Mesendoderm (in vitro differentiated cells): ENCODE data around the gene TRIM4. TPM values are rescaled to one million over a fixed set of nuclear protein-coding genes. Genes with fewer than 3 reads are reported as not detected.

ENCODE experiments used
- DNase-seq: peaks from one replicate; pipeline ENCODE4 v3.0.0; 2013
- H2AK5ac ChIP-seq: 2 replicates; pipeline ENCODE4 v1.6.1; 2013; ENCODE audit warnings: low read length, inconsistent platforms
- H2BK120ac ChIP-seq: 2 replicates; pipeline ENCODE4 v1.6.1; 2013; ENCODE audit warnings: low read depth, mild to moderate bottlenecking, low read length, moderate library complexity, mixed read lengths
- H2BK15ac ChIP-seq: replicated peaks from 2 replicates; pipeline ENCODE4 v1.6.1; 2013; ENCODE audit warnings: low read depth, mild to moderate bottlenecking, moderate library complexity
- H2BK5ac ChIP-seq: 2 replicates; pipeline ENCODE4 v1.6.1; 2013; ENCODE audit warnings: low read length, inconsistent platforms
- H3K18ac ChIP-seq: 2 replicates; pipeline ENCODE4 v1.6.1; 2013; ENCODE audit warnings: mild to moderate bottlenecking, low read length, mixed read lengths
- H3K23ac ChIP-seq: one replicate; pipeline ENCODE4 v1.6.1; 2013; ENCODE audit warnings: low read length
- H3K27ac ChIP-seq: 2 replicates; pipeline ENCODE4 v1.5.1; 2013; ENCODE audit warnings: low read depth, mild to moderate bottlenecking, inconsistent platforms, low read length, moderate library complexity
- H3K27me3 ChIP-seq: 2 replicates; pipeline ENCODE4 v1.6.1; 2013; ENCODE audit warnings: low read length, control low read depth, mild to moderate bottlenecking, inconsistent platforms; ENCODE audit not compliant: insufficient read depth, poor library complexity
- H3K36me3 ChIP-seq: 2 replicates; pipeline ENCODE4 v1.6.1; 2013; ENCODE audit warnings: low read length, inconsistent platforms; ENCODE audit not compliant: control insufficient read depth, insufficient read depth
- H3K4ac ChIP-seq: one replicate; pipeline ENCODE4 v1.6.1; 2013; ENCODE audit warnings: low read depth, mild to moderate bottlenecking, low read length, moderate library complexity
- H3K4me1 ChIP-seq: 2 replicates; pipeline ENCODE4 v1.6.1; 2013; ENCODE audit warnings: low read depth, low read length, inconsistent platforms; ENCODE audit not compliant: control insufficient read depth
- H3K4me2 ChIP-seq: 2 replicates; pipeline ENCODE4 v1.6.1; 2013; ENCODE audit warnings: low read length
- H3K4me3 ChIP-seq: 2 replicates; pipeline ENCODE4 v1.5.1; 2013; ENCODE audit warnings: mild to moderate bottlenecking, low read length
- H3K56ac ChIP-seq: one replicate; pipeline ENCODE4 v1.6.1; 2013; ENCODE audit warnings: low read length
- H3K79me1 ChIP-seq: 2 replicates; pipeline ENCODE4 v1.6.1; 2013; ENCODE audit warnings: low read length, inconsistent platforms
- H3K79me2 ChIP-seq: 2 replicates; pipeline ENCODE4 v1.6.1; 2013; ENCODE audit warnings: mild to moderate bottlenecking, low read length; ENCODE audit not compliant: control insufficient read depth, insufficient read depth
- H3K9ac ChIP-seq: 2 replicates; pipeline ENCODE4 v1.6.1; 2013; ENCODE audit warnings: low read length, inconsistent platforms
- H4K5ac ChIP-seq: one replicate; pipeline ENCODE4 v1.6.1; 2013; ENCODE audit warnings: low read length
- H4K8ac ChIP-seq: one replicate; pipeline ENCODE4 v1.6.1; 2013; ENCODE audit warnings: low read depth, mild to moderate bottlenecking, control low read depth, low read length, moderate library complexity
- WGBS: extraction: QIAGEN DNeasy Blood & Tissue Kit; methylation state at CpG from one replicate; pipeline ENCODE4 v1.1.7; 2013; ENCODE audit warnings: low lambda C conversion rate, missing lambda C conversion rate; ENCODE audit not compliant: insufficient coverage; ENCODE audit errors: extremely low coverage; 5-methylcytosine and 5-hydroxymethylcytosine counted together
- small RNA-seq: library from polyadenylated mRNA; stranded (forward); fragments of <200 nt; extraction: miRNeasy Mini kit (QIAGEN cat#:217004); gene quantifications from one replicate; pipeline ENCODE3, GENCODE V24; 2013; ENCODE audit not compliant: insufficient read depth

Gene TRIM4

GRCh38 chr7:99842926-99843325 is 76.4 kb downstream of the TRIM4 start:
- H3K23ac ChIP-seq = no peak overlapping the region
- H2BK5ac ChIP-seq = no peak overlapping the region
- no peak overlapping the region for H3K27ac ChIP-seq
- no peaks in the 10 kb centered on the region for H3K27me3 ChIP-seq
- no peak overlapping the region for H3K4me2 ChIP-seq
- H3K79me1 ChIP-seq = no peaks in the 10 kb centered on the region
- H4K5ac ChIP-seq = no peak overlapping the region
- no peak for DNase-seq
- no peaks in the 10 kb centered on the region for H3K79me2 ChIP-seq
- no peaks in the 10 kb centered on the region for H3K36me3 ChIP-seq
- H3K9ac ChIP-seq = no peak overlapping the region
- H3K56ac ChIP-seq = no peak overlapping the region
- H2AK5ac ChIP-seq = no peak overlapping the region
- no peak overlapping the region for H3K4me3 ChIP-seq
- H4K8ac ChIP-seq = no peak overlapping the region
- H2BK15ac ChIP-seq = no peak overlapping the region
- no peak overlapping the region for H3K18ac ChIP-seq
- WGBS = no CpG with 5 or more reads among the region's 2 CpGs
- no peak overlapping the region for H3K4ac ChIP-seq
- peaks cover 8% of the 10 kb centered on the region for H3K4me1 ChIP-seq
- H2BK120ac ChIP-seq = no peak overlapping the region

Small RNA genes lying within 50 kb of the gene (small RNA-seq; reads per million reads assigned to genes)
- gene AC011904.1 = not detected
- gene CYP3A52P = not detected
- gene RF00019 = not detected
- not detected for gene RF00561
